H9 (cell line): Measurements from ENCODE around the gene KCNJ11. TPM values are rescaled to one million over a fixed set of nuclear protein-coding genes. Genes with fewer than 3 reads are reported as not detected.
A peak's percentile ranks its signal among the peaks of the same experiment; 100 is the strongest.

Experiments used
- DNase-seq: peaks from one replicate; pipeline ENCODE4 v3.0.0-alpha.2; 2017
- H2AFZ ChIP-seq: one replicate; pipeline ENCODE4 v1.6.1; 2013; ENCODE audit warnings: mild to moderate bottlenecking, low read length, control low read depth, moderate library complexity
- H2AK5ac ChIP-seq: 2 replicates; pipeline ENCODE4 v1.6.1; 2013; ENCODE audit warnings: low read length, control low read depth, mixed read lengths; ENCODE audit not compliant: insufficient read length
- H2BK120ac ChIP-seq: one replicate; pipeline ENCODE4 v1.6.1; 2013; ENCODE audit warnings: low read depth, mild to moderate bottlenecking, low read length, control low read depth, inconsistent platforms; ENCODE audit not compliant: poor library complexity, severe bottlenecking
- H2BK12ac ChIP-seq: 2 replicates; pipeline ENCODE4 v1.6.1; 2013; ENCODE audit warnings: low read length, control low read depth, mixed read lengths, low read depth; ENCODE audit not compliant: insufficient read length
- H2BK15ac ChIP-seq: 2 replicates; pipeline ENCODE4 v1.6.1; 2013; ENCODE audit warnings: low read depth, low read length, control low read depth
- H2BK20ac ChIP-seq: one replicate; pipeline ENCODE4 v1.6.1; 2013; ENCODE audit warnings: low read depth, mild to moderate bottlenecking, low read length, control low read depth, inconsistent platforms; ENCODE audit not compliant: poor library complexity, severe bottlenecking
- H2BK5ac ChIP-seq: 2 replicates; pipeline ENCODE4 v1.6.1; 2013; ENCODE audit warnings: low read length, control low read depth, mixed read lengths; ENCODE audit not compliant: insufficient read length
- H3K14ac ChIP-seq: 2 replicates; pipeline ENCODE4 v1.6.1; 2013; ENCODE audit warnings: low read length, control low read depth; ENCODE audit not compliant: insufficient read depth
- H3K18ac ChIP-seq: 2 replicates; pipeline ENCODE4 v1.6.1; 2013; ENCODE audit warnings: low read depth, mild to moderate bottlenecking, mixed read lengths, low read length, control low read depth; ENCODE audit not compliant: insufficient read length
- H3K23ac ChIP-seq: 2 replicates; pipeline ENCODE4 v1.6.1; 2013; ENCODE audit warnings: low read length, control low read depth, mixed read lengths, low read depth; ENCODE audit not compliant: insufficient read length
- H3K23me2 ChIP-seq: 2 replicates; pipeline ENCODE4 v1.6.1; 2013; ENCODE audit warnings: low read depth, mild to moderate bottlenecking, mixed read lengths, low read length, control low read depth; ENCODE audit not compliant: insufficient read length, poor library complexity, severe bottlenecking
- H3K27ac ChIP-seq: 2 replicates; pipeline ENCODE4 v1.5.1; 2013; ENCODE audit warnings: low read length, control low read depth, mixed read lengths, low read depth; ENCODE audit not compliant: insufficient read length
- H3K27me3 ChIP-seq: 2 replicates; pipeline ENCODE4 v1.6.1; 2013; ENCODE audit warnings: low read length, control low read depth, inconsistent platforms; ENCODE audit not compliant: insufficient read depth
- H3K4ac ChIP-seq: 2 replicates; pipeline ENCODE4 v1.6.1; 2013; ENCODE audit warnings: low read depth, mild to moderate bottlenecking, control low read depth, inconsistent platforms, low read length, moderate library complexity
- H3K4me1 ChIP-seq: 2 replicates; pipeline ENCODE4 v1.6.1; 2013; ENCODE audit warnings: low read length, control low read depth, inconsistent platforms; ENCODE audit not compliant: insufficient read depth
- H3K4me2 ChIP-seq: 2 replicates; pipeline ENCODE4 v1.6.1; 2013; ENCODE audit warnings: low read length, control low read depth, mixed read lengths; ENCODE audit not compliant: insufficient read length, insufficient read depth
- H3K56ac ChIP-seq: 2 replicates; pipeline ENCODE4 v1.6.1; 2013; ENCODE audit warnings: low read depth, mild to moderate bottlenecking, mixed read lengths, low read length, control low read depth; ENCODE audit not compliant: insufficient read length
- H3K79me1 ChIP-seq: 2 replicates; pipeline ENCODE4 v1.6.1; 2013; ENCODE audit warnings: low read depth, mild to moderate bottlenecking, moderate library complexity, low read length, control low read depth, inconsistent platforms; ENCODE audit not compliant: insufficient read depth, poor library complexity, severe bottlenecking
- H3K79me2 ChIP-seq: 2 replicates; pipeline ENCODE4 v1.6.1; 2013; ENCODE audit warnings: low read length, control low read depth, inconsistent platforms; ENCODE audit not compliant: insufficient read depth
- H3K9ac ChIP-seq: 2 replicates; pipeline ENCODE4 v1.6.1; 2013; ENCODE audit warnings: low read length, control low read depth, mixed read lengths; ENCODE audit not compliant: insufficient read length; ENCODE audit errors: extremely low read depth
- H3K9me3 ChIP-seq: one replicate; pipeline ENCODE4 v1.6.1; 2013; ENCODE audit warnings: low read depth, low read length, inconsistent platforms; ENCODE audit not compliant: control insufficient read depth
- H3T11ph ChIP-seq: one replicate; pipeline ENCODE4 v1.6.1; 2013; ENCODE audit warnings: mild to moderate bottlenecking, low read length, control low read depth, inconsistent platforms
- H4K20me1 ChIP-seq: one replicate; pipeline ENCODE4 v1.6.1; 2013; ENCODE audit not compliant: control insufficient read depth, insufficient read length, insufficient read depth
- H4K5ac ChIP-seq: 2 replicates; pipeline ENCODE4 v1.6.1; 2013; ENCODE audit warnings: low read depth, mild to moderate bottlenecking, mixed read lengths, low read length, control low read depth; ENCODE audit not compliant: insufficient read length
- H4K8ac ChIP-seq: replicated peaks from 2 replicates; pipeline ENCODE4 v1.6.1; 2013; ENCODE audit warnings: low read length, control low read depth, mixed read lengths, low read depth; ENCODE audit not compliant: insufficient read length
- H4K91ac ChIP-seq: 2 replicates; pipeline ENCODE4 v1.6.1; 2013; ENCODE audit warnings: low read depth, mild to moderate bottlenecking, moderate library complexity, mixed read lengths, low read length, control low read depth; ENCODE audit not compliant: insufficient read length
- H3K27ac Mint-ChIP-seq, 3 experiments: 2 replicates in 2 of 3; 3 replicates in 1 of 3; pipeline ENCODE4 v1.8.0; 2020 to 2021; ENCODE audit warnings: mixed read lengths in 3 of 3, mild to moderate bottlenecking in 1 of 3, moderate library complexity in 1 of 3
- H3K27me3 Mint-ChIP-seq: 2 replicates; pipeline ENCODE4 v1.8.0; 2021; ENCODE audit warnings: low read depth, mild to moderate bottlenecking, moderate library complexity, mixed read lengths
- H3K36me3 Mint-ChIP-seq, 3 experiments: 2 replicates in 2 of 3; 3 replicates in 1 of 3; pipeline ENCODE4 v1.8.0; 2020 to 2021; ENCODE audit warnings: low read depth in 3 of 3, mixed read lengths in 3 of 3; ENCODE audit not compliant: insufficient read depth in 1 of 3
- H3K4me1 Mint-ChIP-seq, 2 experiments: 2 replicates each; pipeline ENCODE4 v1.8.0; 2020; ENCODE audit warnings: mixed read lengths in 2 of 2
- H3K4me3 Mint-ChIP-seq, 2 experiments: 2 replicates in 1 of 2; 3 replicates in 1 of 2; pipeline ENCODE4 v1.8.0; 2020 to 2021; ENCODE audit warnings: mild to moderate bottlenecking in 2 of 2, mixed read lengths in 2 of 2, moderate library complexity in 1 of 2
- H3K9me3 Mint-ChIP-seq, 2 experiments: 2 replicates in 1 of 2; 3 replicates in 1 of 2; pipeline ENCODE4 v1.8.0; 2020; ENCODE audit warnings: mild to moderate bottlenecking in 2 of 2, mixed read lengths in 2 of 2, moderate library complexity in 1 of 2
- CTCF ChIP-seq: fragments of 200-600 bp; sonication (generic); conservative IDR thresholded peaks from 3 replicates; pipeline ENCODE4 v1.8.0; 2021; ENCODE audit warnings: antibody characterized with exemption, mild to moderate bottlenecking
- WGBS: extraction: QIAGEN DNeasy Blood & Tissue Kit; methylation state at CpG from one replicate; pipeline ENCODE4 v1.1.7; 2013; ENCODE audit warnings: missing lambda C conversion rate, low lambda C conversion rate, mixed read lengths; ENCODE audit not compliant: insufficient read length; ENCODE audit errors: extremely low coverage; 5-methylcytosine and 5-hydroxymethylcytosine counted together
- total RNA-seq: library from RNA; stranded (reverse); gene quantifications from 2 replicates; pipeline ENCODE4 v1.2.1, GENCODE V29; 2021

The KCNJ11 gene
- total RNA-seq, 1 experiment from 2014 or later = 2.3 TPM

GRCh38 chr11:17351510-17352176 is 36.8 kb downstream of the KCNJ11 start, which contains the start of gene NCR3LG1:
NCR3LG1 (plus strand) TSS chr11:17351800; CDS start chr11:17351970, 170 bp downstream.
- H3T11ph ChIP-seq = no peak within 1 kb of the TSS
- no peak within 1 kb of the TSS for H2BK12ac ChIP-seq
- H3K18ac ChIP-seq = peak within 1 kb of the TSS; percentile 53
- H2BK20ac ChIP-seq = no peak within 1 kb of the TSS
- H2AK5ac ChIP-seq = no peak within 1 kb of the TSS
- peak; percentile 57 for DNase-seq
- no peaks in the 10 kb centered on the region for H3K79me2 ChIP-seq
- peaks cover 72% of the 10 kb centered on the region for H3K27me3 Mint-ChIP-seq
- H3K27ac Mint-ChIP-seq = no peak within 1 kb of the TSS; a peak in 1 of 7 replicates
- no peaks in the 10 kb centered on the region for H3K79me1 ChIP-seq
- no peak within 1 kb of the TSS for H3K4ac ChIP-seq
- H2BK120ac ChIP-seq = no peak within 1 kb of the TSS
- H3K4me1 ChIP-seq = no peaks in the 10 kb centered on the region
- no peak within 1 kb of the TSS for H4K91ac ChIP-seq
- H3K23me2 ChIP-seq = peaks cover 22% of the 10 kb centered on the region
- H4K8ac ChIP-seq = no peak within 1 kb of the TSS
- H3K9me3 ChIP-seq = no peaks in the 10 kb centered on the region
- H3K27ac ChIP-seq = no peak within 1 kb of the TSS
- 0 out of 2 replicates have a peak within 1 kb of the TSS, but pooled peaks have one; percentile 64 for H3K14ac ChIP-seq
- H3K27me3 ChIP-seq = peaks cover 21% of the 10 kb centered on the region
- peak within 1 kb of the TSS; percentile 45 for H3K9ac ChIP-seq
- H4K20me1 ChIP-seq = no peaks in the 10 kb centered on the region
- H3K4me1 Mint-ChIP-seq = peaks cover 15 to 26% of the 10 kb centered on the region in 2 experiments
- no CpG with 5 or more reads among the region's 61 CpGs for WGBS
- no peak within 1 kb of the TSS for H4K5ac ChIP-seq
- no peaks in the 10 kb centered on the region for H3K36me3 Mint-ChIP-seq
- H2BK15ac ChIP-seq = no peak within 1 kb of the TSS; the same call in 1 of the 2 replicates
- peak within 1 kb of the TSS; percentile 69 for H3K4me2 ChIP-seq
- H3K4me3 Mint-ChIP-seq = peak within 1 kb of the TSS; percentile 69 to 90
- TF ChIP-seq CTCF = no peak
- no peak within 1 kb of the TSS for H2BK5ac ChIP-seq
- peaks cover 3 to 9% of the 10 kb centered on the region in 2 experiments; a peak in 4 of 5 replicates for H3K9me3 Mint-ChIP-seq
- no peak within 1 kb of the TSS for H2AFZ ChIP-seq
- H3K23ac ChIP-seq = no peak within 1 kb of the TSS
- no peak within 1 kb of the TSS for H3K56ac ChIP-seq
